SK-N-SH treated with all-trans-retinoic acid at 6 μM for 48 hours (cell line): ENCODE data around the gene GALNT7.

ENCODE experiments used
- ARNTL ChIP-seq: fragments of 450-650 bp; formaldehyde crosslinking; IDR thresholded peaks from 2 replicates; pipeline ENCODE4 v1.5.0; 2020; ENCODE audit warnings: low read depth, mild to moderate bottlenecking, moderate library complexity, borderline replicate concordance
- BACH2 ChIP-seq: fragments of 250-450 bp; sonication (Bioruptor Pico); IDR thresholded peaks from 2 replicates; pipeline ENCODE4 v1.9.0; 2021; ENCODE audit warnings: mild to moderate bottlenecking, borderline replicate concordance
- ESRRG ChIP-seq: fragments of 250-450 bp; sonication (Bioruptor Pico); IDR thresholded peaks from 2 replicates; pipeline ENCODE4 v1.6.1; 2021; ENCODE audit warnings: mild to moderate bottlenecking
- ISL1 ChIP-seq: fragments of 250-450 bp; sonication (Bioruptor Pico); IDR thresholded peaks from 2 replicates; pipeline ENCODE4 v2.1.2; 2022; ENCODE audit warnings: mild to moderate bottlenecking, moderate library complexity
- PATZ1 ChIP-seq: fragments of 250-450 bp; sonication (Bioruptor Pico); IDR thresholded peaks from 2 replicates; pipeline ENCODE4 v1.8.0; 2020; ENCODE audit warnings: mild to moderate bottlenecking, moderate library complexity, borderline replicate concordance
- POU6F1 ChIP-seq: fragments of 250-450 bp; sonication (Bioruptor Pico); IDR thresholded peaks from 2 replicates; pipeline ENCODE4 v1.8.0; 2021; ENCODE audit warnings: low read depth, mild to moderate bottlenecking, moderate library complexity, borderline replicate concordance
- RARB ChIP-seq: fragments of 250-450 bp; sonication (Bioruptor Pico); IDR thresholded peaks from 2 replicates; pipeline ENCODE4 v1.8.0; 2021; ENCODE audit warnings: mild to moderate bottlenecking, moderate library complexity
- SNAI2 ChIP-seq: fragments of 250-450 bp; sonication (Bioruptor Pico); IDR thresholded peaks from 2 replicates; pipeline ENCODE4 v1.5.0; 2020; ENCODE audit warnings: mild to moderate bottlenecking, moderate library complexity
- TSHZ2 ChIP-seq: fragments of 250-450 bp; sonication (Bioruptor Pico); IDR thresholded peaks from 2 replicates; pipeline ENCODE4 v1.5.0; 2020; ENCODE audit warnings: mild to moderate bottlenecking, moderate library complexity
- ZC3H10 ChIP-seq: fragments of 250-450 bp; sonication (Bioruptor Pico); IDR thresholded peaks from 2 replicates; pipeline ENCODE4 v1.5.1; 2021; ENCODE audit warnings: mild to moderate bottlenecking, moderate library complexity
- ZFP3 ChIP-seq: fragments of 250-450 bp; sonication (Bioruptor Pico); IDR thresholded peaks from 2 replicates; pipeline ENCODE4 v1.5.0; 2020; ENCODE audit warnings: mild to moderate bottlenecking, moderate library complexity
- ZFP30 ChIP-seq: fragments of 450-650 bp; formaldehyde crosslinking; IDR thresholded peaks from 2 replicates; pipeline ENCODE4 v1.5.0; 2022; ENCODE audit warnings: mild to moderate bottlenecking, moderate library complexity
- ZNF70 ChIP-seq: fragments of 450-650 bp; formaldehyde crosslinking; IDR thresholded peaks from 2 replicates; pipeline ENCODE4 v1.5.0; 2020; ENCODE audit warnings: mild to moderate bottlenecking, moderate library complexity

GRCh38 chr4:173282626-173283025 lies 114.0 kb downstream of the GALNT7 start:
- TF ChIP-seq ZFP3 (CRISPR knock-in tag) (no peak), SNAI2 (no peak), PATZ1 (CRISPR knock-in tag) (no peak), ZFP30 (CRISPR knock-in tag) (no peak), ESRRG (CRISPR knock-in tag) (no peak), ZC3H10 (no peak), BACH2 (CRISPR knock-in tag) (no peak), ISL1 (CRISPR knock-in tag) (no peak), TSHZ2 (CRISPR knock-in tag) (no peak), RARB (CRISPR knock-in tag) (no peak), ARNTL (no peak), ZNF70 (CRISPR knock-in tag) (no peak), POU6F1 (CRISPR knock-in tag) (no peak)
